HG03521 (cell line): ENCODE data around the gene CAGE1.

Source experiments
- ATAC-seq: cut with Tn5 transposase; IDR thresholded peaks from one replicate; pipeline ENCODE4 v1.9.1; 2021; ENCODE audit warnings: mild to moderate bottlenecking, moderate library complexity; ENCODE audit not compliant: unreplicated experiment

The CAGE1 gene

DNA sequence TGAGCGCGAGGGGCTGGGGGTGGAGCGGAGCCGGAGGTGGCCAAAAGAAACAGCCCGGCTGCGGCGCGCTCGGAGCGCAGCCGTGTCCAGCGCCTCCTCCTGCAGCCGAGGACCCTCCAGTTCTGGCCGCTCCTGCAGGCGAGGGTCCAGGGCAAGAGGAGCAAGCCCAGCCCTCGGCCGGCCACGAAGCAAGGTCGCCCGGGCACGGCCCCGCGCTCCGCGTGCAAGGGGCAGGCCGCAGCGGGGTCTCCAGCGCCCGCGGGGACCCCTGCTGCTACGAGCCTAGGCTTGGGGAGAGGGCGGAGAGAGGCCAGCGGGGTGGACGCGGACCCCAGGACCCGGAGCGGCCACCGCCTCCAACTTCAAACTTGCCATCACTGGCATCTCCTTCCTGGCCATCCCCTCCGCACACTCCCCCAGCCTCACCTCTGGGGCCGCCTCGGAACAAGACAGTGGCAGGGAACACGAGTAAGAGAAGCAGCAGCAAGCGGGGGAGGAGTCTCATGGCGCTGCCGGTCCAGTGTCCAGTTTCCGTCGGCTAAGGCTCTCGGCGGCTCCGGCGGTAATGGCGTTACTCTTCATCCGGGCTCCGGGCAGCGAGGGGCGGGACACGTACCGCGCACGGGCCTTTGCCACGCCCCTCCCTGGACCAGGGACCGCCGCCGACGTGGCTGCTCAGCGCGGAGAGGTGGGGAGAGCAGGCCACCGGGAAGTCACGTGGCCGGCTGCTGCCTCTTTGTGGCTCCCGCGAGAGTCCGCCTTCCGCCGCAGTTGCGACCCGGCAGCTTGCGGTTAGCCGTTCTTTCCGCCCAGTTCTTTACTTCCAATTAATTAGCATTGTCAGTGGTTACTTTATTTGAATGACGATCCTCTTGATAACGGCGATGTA lies 76.7 kb downstream of the CAGE1 start, which contains the start of gene SSR1:
Gene SSR1, minus strand, starts transcription at position 584 of the 889 bp plus-strand sequence. Its CDS starts 79 bp downstream, at position 505.
- ATAC-seq, result peak; percentile 97

DNA sequence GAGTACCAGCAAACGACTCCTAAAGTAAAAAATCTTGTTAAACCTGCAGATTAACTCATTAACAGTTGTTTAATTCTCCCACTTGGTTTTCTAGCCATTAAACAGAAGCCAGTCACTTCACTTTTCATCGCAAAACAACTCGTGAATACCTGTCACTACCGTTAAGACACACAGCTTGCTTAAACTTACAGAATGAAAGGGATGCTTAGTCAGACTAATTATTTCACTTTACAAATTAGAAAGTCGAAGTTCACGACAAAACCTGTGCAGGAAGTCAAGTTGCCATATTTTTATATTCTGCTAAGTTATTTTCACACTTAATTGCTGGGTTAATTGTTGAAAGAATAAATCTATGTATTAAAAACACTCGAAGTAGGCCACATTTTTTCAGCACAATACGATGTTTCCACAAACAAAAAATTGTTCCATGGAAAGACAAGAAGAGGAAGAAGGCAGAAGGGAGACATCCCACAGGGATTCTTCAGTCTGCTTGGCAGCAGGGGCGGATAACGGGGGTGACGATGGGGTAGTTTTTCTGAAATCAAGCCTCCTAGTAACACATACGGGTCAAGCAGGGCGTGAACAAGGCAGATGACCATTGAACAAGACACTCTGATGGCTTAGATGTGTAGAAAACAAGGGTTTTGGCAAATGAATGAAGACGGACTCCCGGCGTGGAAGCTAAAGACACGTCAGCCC lies 77.5 kb downstream of the CAGE1 start:
- no peak for ATAC-seq

DNA sequence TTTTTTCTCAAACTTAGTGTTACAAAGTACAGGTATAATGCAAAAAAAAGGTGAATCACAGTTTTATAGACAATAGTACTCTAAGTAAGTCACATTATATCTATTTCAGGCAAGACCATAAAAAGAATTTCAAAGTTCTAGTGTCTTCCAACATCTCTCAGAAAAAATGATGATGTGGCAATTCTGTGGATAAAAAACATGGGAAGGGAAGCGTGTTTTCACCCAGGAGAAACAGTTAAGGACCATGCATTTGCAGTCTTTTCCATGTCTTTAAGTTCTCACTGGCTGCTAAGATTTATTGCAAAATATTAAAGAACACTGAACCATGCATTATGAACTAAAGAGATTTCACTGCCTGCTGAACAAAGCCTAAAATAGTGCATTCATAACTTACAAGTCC lies 78.4 kb downstream of the CAGE1 start:
- no peak for ATAC-seq

DNA sequence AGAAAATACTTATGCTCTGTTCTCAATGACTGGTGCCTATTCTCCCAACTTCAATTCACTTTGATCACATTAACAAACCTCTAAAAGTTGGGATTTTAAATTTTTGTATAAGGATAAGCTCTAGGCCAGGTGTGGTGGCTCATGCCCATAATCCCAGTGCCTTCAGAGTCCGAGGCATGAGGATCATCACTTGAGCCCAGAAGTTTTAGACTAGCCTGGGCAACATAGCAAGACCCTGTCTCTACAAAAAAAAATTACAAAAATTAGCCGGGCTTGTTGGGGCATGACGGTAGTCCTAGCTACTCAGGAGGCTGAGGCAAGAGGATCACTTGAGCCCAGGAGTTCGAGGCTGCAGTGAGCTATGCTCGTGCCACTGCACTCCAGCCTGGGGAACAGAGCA lies 80.5 kb downstream of the CAGE1 start:
- ATAC-seq, result no peak

DNA sequence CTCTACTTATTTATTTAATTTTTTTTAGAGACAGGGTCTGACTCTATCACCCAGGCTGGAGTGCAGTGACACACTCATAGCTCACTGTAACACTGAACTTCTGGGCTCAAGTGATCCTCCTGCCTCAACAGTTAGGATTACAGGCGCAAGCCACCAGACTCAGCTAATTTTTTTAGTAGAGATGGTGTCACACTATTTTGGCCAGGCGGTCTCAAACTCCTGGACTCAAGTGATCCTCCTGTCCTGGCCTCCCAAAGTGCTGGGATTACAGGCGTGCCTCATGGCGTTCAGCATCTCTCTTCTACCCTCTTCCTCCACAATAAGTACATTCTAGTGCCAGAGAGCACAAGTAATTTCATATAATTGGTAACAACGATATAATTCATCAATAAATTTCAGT lies 82.0 kb downstream of the CAGE1 start:
- no peak for ATAC-seq

DNA sequence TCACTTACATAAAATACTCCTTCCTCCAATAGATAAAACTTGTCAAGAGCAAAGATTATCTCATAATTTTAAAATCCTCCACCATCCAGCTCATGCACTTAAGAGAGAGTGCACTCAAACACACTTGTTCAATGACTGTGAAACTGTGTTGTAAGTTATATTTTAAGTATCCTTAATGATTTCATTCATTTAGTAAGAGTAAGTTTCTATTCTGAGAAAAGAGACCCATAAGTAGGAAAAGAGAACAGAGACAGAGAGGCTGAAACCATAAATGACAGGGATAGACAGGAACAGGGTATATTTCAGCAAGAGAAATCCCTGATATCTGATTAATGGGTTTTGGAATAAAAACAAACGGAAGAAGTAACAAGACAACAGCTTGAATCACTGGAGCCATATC lies 84.7 kb downstream of the CAGE1 start:
- ATAC-seq, result no peak

DNA sequence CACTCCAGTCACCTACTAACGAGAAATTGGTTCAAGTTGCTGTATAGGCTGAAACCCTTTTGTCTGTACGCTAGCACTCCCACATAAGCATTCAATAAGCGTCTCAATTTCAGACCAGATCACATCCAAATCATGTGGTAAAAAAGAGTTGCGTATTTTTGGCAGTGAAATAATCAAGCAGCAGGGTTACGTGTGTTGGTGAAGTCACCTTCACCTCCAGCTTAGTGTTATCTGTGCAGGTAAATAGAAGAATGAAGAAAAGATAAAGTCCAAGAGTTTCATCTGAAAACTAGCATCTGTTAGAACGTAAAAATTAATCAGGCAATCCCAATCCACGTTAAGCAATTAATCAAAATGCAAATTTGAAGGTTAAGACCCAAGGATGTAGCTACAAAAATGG lies 87.8 kb downstream of the CAGE1 start:
- ATAC-seq, result no peak

DNA sequence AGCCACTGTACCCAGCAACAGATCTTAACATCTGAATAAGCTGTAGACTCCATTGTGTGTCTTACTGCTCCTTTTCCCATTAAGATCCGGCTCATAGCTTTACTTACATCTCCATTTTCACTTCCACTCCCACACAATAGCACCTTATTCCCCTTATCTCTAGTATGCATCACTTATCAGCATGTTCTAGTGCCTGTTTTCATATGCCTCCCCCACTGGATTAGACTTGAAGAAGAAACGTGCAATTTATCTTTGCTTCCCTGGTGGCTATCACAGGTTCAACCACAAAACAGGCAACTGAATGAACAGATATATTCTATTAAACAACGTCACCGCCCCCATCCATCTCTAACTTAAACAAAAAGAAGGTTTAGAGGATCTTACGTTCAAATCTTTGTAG lies 88.6 kb downstream of the CAGE1 start:
- ATAC-seq, result no peak

DNA sequence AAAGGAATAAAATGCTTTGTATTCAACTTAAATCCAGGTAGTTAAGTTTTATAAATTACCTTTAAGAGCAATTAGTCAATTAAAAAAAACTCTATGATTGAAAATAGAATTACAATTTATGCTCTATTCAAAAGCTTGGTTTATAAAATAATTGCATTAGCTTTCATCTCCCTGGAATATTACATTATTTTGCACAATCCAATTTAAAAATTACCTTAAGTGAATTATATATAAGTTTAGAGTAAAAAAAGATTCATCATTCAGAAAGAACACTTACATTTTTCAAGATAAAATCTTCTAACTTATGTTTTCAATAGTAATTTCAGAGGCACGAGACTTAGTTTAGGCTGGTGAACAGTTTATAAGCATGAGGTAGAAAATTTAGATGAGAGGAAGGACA lies 91.4 kb downstream of the CAGE1 start:
- ATAC-seq, result no peak

DNA sequence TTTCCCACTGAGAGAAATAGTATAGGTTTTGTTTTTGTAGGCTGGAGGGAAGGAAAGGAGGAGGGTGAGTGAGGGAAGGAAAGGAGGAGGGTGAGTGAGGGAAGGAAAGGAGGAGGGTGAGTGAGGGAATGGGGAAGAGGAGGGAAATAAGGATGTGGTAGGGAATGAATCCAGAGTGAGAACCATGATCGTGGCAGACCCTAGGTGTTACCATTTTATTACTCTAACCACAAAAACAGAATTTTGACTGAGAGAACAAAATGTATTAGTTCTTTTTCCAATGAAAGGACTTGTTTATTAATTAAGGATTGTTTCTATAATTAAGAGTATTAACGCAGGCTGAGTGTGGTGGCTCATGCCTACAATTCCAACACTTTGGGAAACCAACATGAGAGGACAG lies 92.9 kb downstream of the CAGE1 start:
- ATAC-seq, result no peak

DNA sequence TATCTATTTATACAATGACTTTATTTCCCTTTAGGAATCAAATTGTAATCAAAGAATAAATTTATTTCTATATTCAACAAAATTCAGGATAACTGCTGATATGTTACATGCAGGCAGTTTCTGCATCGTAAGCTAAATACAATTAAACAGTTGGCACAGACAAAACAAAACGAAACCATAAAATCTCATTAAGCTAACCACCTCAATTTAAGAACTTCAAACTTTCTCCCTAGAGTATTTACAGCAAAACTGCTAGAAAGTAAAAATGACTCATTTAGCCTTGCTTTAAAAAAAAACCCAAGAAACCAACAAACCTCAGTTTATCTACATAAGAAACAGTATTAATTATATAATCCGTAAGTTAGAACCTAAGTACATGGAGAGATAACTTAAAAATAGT lies 93.6 kb downstream of the CAGE1 start:
- no peak for ATAC-seq

DNA sequence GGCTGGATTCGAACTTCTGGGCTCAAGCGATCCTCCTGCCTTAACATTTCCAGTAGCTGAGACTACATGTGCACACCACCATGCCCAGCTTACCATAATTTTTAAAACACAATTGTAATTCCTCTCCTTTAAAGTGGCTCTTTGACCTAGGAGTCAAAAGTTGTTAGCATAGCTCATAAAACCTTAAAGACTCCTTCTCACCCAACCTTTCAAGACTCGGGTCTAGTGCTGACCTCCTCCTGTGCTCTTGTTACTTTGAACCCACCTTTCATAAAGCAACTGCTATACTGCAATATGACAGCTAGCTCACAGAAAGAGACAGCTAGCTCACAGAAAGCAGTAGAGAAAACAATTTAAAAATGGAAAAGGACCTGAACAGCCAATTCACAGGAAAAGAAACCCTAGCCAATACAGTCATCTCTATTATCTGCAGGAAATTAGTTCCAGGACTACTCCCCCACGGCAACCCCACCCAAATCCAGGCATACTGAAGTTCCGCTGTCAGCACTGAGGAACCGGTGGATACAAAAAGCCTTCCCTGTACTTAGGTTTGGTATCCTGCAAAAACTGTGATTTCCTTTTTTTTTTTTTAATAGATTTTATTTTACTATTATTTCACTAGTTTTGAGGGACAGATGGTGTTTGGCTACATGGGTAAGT lies 96.8 kb downstream of the CAGE1 start:
- ATAC-seq, result no peak

DNA sequence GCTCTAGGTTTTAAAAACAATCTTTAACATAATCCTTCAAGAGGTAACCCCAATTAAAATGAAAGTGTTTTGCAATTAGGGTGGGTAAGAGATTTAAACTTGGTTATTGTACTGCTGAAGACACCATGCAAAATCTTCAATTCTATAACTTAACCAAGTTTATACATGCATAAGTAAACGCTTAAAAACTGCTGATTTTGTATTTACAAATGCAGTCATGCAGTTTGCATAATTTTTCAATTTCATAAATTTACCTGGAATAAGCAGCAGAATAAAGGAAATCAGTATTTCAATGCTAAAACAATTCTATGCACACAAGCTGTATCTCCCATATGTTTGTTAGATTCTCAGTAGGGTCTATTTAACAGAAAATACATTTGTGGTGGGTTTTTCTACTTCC lies 99.5 kb downstream of the CAGE1 start:
- ATAC-seq, result no peak

DNA sequence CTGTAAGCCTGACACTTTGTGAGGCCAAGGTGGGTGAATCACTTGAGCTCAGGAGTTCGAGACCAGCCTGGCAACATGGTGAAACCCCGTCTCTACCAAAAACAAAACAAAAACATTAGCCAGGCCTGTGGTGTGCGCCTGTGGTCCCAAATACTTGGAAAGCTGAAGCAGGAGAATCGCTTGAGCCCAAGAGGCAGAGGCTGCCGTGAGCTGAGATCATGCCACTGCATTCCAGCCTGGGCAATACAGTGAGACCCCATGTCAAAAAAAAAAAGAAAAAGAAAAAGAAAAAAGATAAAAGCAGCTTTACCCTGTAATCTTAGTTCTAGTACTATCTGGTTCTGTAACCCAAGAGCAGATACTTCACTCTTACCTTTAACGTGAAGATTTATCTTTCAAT lies 104.1 kb downstream of the CAGE1 start:
- ATAC-seq, result no peak

DNA sequence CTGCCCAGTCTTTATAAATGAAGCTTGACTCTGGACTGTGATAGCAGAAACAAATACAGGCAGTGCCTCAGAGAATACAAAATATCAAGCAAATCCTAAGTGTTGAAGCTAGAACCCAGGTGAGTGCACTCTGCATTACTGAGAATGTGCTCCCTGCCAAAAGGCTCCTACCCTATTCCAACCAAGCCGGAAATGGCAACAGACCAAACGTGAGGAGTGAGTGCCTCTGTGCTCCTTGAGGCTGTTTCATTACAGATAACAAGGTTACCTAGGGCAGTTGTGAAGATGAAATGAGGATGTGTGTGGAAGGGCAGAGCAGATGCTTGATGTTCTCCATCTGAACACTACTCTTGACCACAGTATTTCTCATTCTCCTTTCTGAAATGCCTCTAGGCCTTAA lies 105.9 kb downstream of the CAGE1 start:
- ATAC-seq, result no peak

DNA sequence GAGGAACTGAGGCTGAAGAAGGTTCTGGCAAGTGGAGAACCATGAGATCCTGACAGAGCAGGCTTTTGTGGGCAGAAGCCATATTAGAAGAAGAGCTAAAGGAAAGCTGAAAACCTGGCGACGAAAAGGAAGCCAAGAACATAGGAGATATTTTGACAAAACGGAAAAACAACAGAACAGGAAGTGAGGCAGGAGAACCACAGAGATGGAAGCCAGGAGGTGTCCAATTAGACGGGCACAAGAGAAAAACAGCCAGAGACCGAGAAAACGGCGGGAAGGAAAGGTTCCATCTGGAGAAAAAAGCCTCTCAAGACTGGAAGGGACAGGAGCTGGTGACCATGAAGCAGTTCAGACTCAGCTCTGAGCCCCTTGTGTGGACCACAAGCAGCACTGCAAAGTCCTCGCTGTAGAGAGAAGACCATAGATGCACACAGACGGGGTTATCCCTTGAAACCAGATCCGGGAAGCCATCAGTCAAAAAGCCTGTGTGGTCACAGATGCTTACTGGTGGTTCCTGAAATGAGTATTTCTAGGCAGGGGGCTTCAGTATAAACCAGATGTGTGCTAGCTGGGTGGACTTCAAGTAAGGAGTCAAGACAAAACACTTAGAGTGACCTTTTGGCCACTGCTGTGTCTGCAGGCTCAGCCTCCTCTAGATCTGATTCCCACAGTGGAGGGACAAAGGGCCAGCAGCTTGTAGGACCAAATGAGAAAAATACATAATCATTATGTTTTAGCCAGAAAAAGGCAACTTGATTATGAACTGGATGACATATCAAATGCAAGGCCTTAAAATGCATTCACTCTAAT lies 107.2 kb downstream of the CAGE1 start:
- no peak for ATAC-seq
